SU-DHL-6 (cell line): ENCODE results near the gene EFNB2.

Source experiments
- H2AFZ ChIP-seq: fragments of 200-600 bp; sonication (generic); 2 replicates; pipeline ENCODE4 v1.6.1; 2014; ENCODE audit warnings: low read depth, mild to moderate bottlenecking, moderate library complexity, mixed read lengths, antibody characterized with exemption, low read length; ENCODE audit not compliant: severe bottlenecking
- H3F3A ChIP-seq: fragments of 200-600 bp; shearing (Covaris generic); 2 replicates; pipeline ENCODE4 v1.6.0; 2016; ENCODE audit warnings: antibody characterized with exemption, mild to moderate bottlenecking; ENCODE audit not compliant: insufficient read depth
- H3K27ac ChIP-seq: fragments of 200-600 bp; sonication (generic); 2 replicates; pipeline ENCODE4 v1.5.1; 2016; ENCODE audit warnings: low read depth, mild to moderate bottlenecking, low read length, moderate library complexity, mixed read lengths
- H3K27me3 ChIP-seq: fragments of 200-600 bp; sonication (generic), shearing (Covaris generic); 2 replicates; pipeline ENCODE4 v1.6.0; 2014; ENCODE audit warnings: mild to moderate bottlenecking, low read length
- H3K36me3 ChIP-seq: fragments of 200-600 bp; sonication (generic); 2 replicates; pipeline ENCODE4 v1.6.1; 2014; ENCODE audit warnings: mild to moderate bottlenecking, low read length, mixed read lengths
- H3K4me2 ChIP-seq: fragments of 300-600, 200-600 bp; shearing (Covaris generic), sonication (generic); 2 replicates; pipeline ENCODE4 v1.6.0; 2014; ENCODE audit warnings: low read length, low read depth, mild to moderate bottlenecking; ENCODE audit not compliant: poor library complexity, severe bottlenecking
- H3K4me3 ChIP-seq: fragments of 200-600 bp; sonication (generic); 2 replicates; pipeline ENCODE4 v1.5.1; 2014; ENCODE audit warnings: antibody characterized with exemption, low read length, mild to moderate bottlenecking, mixed read lengths; ENCODE audit not compliant: insufficient read depth, poor library complexity, severe bottlenecking
- H3K79me2 ChIP-seq: fragments of 200-600 bp; sonication (generic); 2 replicates; pipeline ENCODE4 v1.6.1; 2014; ENCODE audit warnings: mild to moderate bottlenecking, low read length, moderate library complexity; ENCODE audit not compliant: insufficient read depth
- H3K9ac ChIP-seq: fragments of 200-600 bp; sonication (generic); 2 replicates; pipeline ENCODE4 v1.7.0; 2014; ENCODE audit warnings: mild to moderate bottlenecking, low read length
- H3K9me2 ChIP-seq: fragments of 200-600 bp; sonication (generic); replicated peaks from 2 replicates; pipeline ENCODE4 v1.6.1; 2014; ENCODE audit warnings: low read length; ENCODE audit not compliant: insufficient read depth
- H3K9me3 ChIP-seq: fragments of 200-600 bp; sonication (generic); 2 replicates; pipeline ENCODE4 v1.6.1; 2014; ENCODE audit warnings: low read length, mixed read lengths; ENCODE audit not compliant: insufficient read depth
- H4K20me1 ChIP-seq: fragments of 200-600 bp; sonication (generic); 2 replicates; pipeline ENCODE4 v1.6.1; 2014; ENCODE audit warnings: low read depth, mild to moderate bottlenecking, antibody characterized with exemption, low read length, moderate library complexity, mixed read lengths
- CTCF ChIP-seq: fragments of 200-600 bp; sonication (generic); IDR thresholded peaks from one replicate; pipeline ENCODE4 v1.5.1; 2017; ENCODE audit warnings: antibody characterized with exemption, mild to moderate bottlenecking, low read length, moderate library complexity; ENCODE audit not compliant: insufficient read depth, poor library complexity, severe bottlenecking
- EZH2phosphoT487 ChIP-seq: fragments of 200-600 bp; sonication (generic), shearing (Covaris generic); conservative IDR thresholded peaks from 2 replicates; pipeline ENCODE4 v1.6.1; 2018; ENCODE audit warnings: mild to moderate bottlenecking, antibody characterized with exemption, low read length, moderate library complexity, mixed read lengths

The EFNB2 gene

GRCh38 chr13:106503730-106504453, 31.6 kb downstream of the EFNB2 start:
- H3K27me3 ChIP-seq, result no peaks in the 10 kb centered on the region
- H4K20me1 ChIP-seq, result no peaks in the 10 kb centered on the region

GRCh38 chr13:106503272-106503671, 32.2 kb downstream of the EFNB2 start:
- Histone ChIP-seq H3K9me3 (no peaks in the 10 kb centered on the region), H2AFZ (no peak overlapping the region), H3K9ac (no peak overlapping the region), H3K9me2 (no peaks in the 10 kb centered on the region), H3K79me2 (no peaks in the 10 kb centered on the region), H4K20me1 (no peaks in the 10 kb centered on the region), H3K36me3 (no peaks in the 10 kb centered on the region), H3K27me3 (no peaks in the 10 kb centered on the region), H3K4me3 (no peak overlapping the region), H3K27ac (no peak overlapping the region), H3F3A (no peaks in the 10 kb centered on the region), H3K4me2 (no peak overlapping the region)
- TF ChIP-seq CTCF (no peak), EZH2phosphoT487 (no peak)

More at GRCh38 chr13:106503730-106504453, 31.6 kb downstream of the EFNB2 start:
- no peak for TF ChIP-seq CTCF
- TF ChIP-seq EZH2phosphoT487, result no peak
- Histone ChIP-seq H3K4me3 (no peak overlapping the region), H2AFZ (no peak overlapping the region), H3K4me2 (no peak overlapping the region), H3K27ac (no peak overlapping the region), H3K36me3 (no peaks in the 10 kb centered on the region), H3K9me3 (no peaks in the 10 kb centered on the region), H3K9me2 (no peaks in the 10 kb centered on the region), H3F3A (no peaks in the 10 kb centered on the region), H3K9ac (no peak overlapping the region), H3K79me2 (no peaks in the 10 kb centered on the region)

- no peak overlapping the region for H2AFZ ChIP-seq
- H3K4me3 ChIP-seq, result no peak overlapping the region
- H3K27me3 ChIP-seq, result no peaks in the 10 kb centered on the region
- H3K27ac ChIP-seq, result no peak overlapping the region
- H3K9me2 ChIP-seq, result no peaks in the 10 kb centered on the region
- TF ChIP-seq EZH2phosphoT487 (no peak), CTCF (no peak)
- no peaks in the 10 kb centered on the region for H3F3A ChIP-seq
- no peaks in the 10 kb centered on the region for H3K79me2 ChIP-seq
- no peaks in the 10 kb centered on the region for H3K9me3 ChIP-seq
- no peaks in the 10 kb centered on the region for H3K36me3 ChIP-seq
- no peaks in the 10 kb centered on the region for H4K20me1 ChIP-seq
- H3K9ac ChIP-seq, result no peak overlapping the region
- no peak overlapping the region for H3K4me2 ChIP-seq
These were observed 35.0 kb downstream of the EFNB2 start for GRCh38 chr13:106500445-106500844.
